Measurements from ENCODE around the gene CYB561.

Gene CYB561

DNA sequence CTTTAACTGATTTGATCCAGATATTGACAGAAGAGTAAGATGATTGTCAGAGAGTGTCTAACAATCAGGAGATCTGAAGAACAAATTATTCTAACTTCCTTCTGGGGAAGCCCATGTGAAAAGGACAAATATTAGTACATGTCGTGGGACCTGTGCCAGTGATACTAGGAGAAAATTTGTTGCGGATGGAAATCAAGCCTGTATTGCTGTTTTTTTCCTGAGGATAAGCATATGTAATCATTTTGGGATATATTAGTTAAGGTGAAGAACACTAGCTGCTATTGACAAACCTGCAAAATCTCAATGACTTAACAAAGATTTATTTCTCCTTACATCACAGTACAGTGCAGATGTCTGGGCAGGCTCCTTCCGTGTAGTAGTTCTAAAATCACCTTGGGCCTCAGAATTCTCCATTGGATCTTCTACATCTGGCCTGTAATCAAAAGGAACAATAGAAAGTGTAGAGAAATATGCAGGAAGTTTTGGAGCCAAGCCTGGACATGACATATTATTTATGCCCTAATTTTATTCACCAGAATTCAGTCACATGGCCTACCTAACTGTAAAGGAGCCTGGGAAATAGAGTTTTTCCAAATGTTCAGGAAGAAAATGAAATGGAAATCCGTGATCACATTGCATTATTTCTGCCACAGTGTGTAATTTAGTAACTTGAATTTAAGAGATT, 58.3 kb downstream of the CYB561 start:
- no peaks in the 10 kb centered on the region for H3K9me3 ChIP-seq (ENCODE audit: control insufficient read depth, insufficient read depth, low read length)
- H3K4me1 ChIP-seq (ENCODE audit: control insufficient read depth, insufficient read depth, low read length) = no peaks in the 10 kb centered on the region
- H3K4me3 ChIP-seq (ENCODE audit: low read length) = no peak overlapping the region
- WGBS (ENCODE audit: insufficient coverage, insufficient read length) = no CpG with 5 or more reads among the region's 4 CpGs
- no peak overlapping the region for H3K27ac ChIP-seq (ENCODE audit: low read length)
- H3K27me3 ChIP-seq (ENCODE audit: control insufficient read depth, insufficient read depth, low read length) = no peaks in the 10 kb centered on the region
- DNase-seq (ENCODE audit: low read depth, low spot score) = no peak
- no peaks in the 10 kb centered on the region for H3K36me3 ChIP-seq (ENCODE audit: control insufficient read depth, insufficient read depth, low read length)

DNA sequence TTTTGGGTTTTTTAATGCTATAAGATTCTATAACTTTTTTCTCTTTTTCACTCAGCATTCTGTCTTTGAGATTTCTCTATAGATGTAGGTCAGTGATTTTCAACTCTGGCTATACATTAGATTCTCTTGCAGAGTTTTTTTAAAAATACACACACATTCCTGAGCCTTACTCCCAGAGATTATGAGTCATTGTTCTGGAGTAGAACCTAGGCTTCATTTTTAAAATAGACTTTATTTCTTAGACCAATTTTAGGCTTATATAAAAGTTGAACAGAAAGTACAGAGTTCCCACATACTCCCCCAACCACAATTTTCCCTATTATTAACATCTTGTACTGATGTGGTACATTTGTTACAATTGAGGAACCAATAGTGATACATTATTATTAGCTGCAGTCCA, 63.3 kb downstream of the CYB561 start:
- H3K27ac ChIP-seq (ENCODE audit: low read length) = no peak overlapping the region
- no peak for DNase-seq (ENCODE audit: low read depth, low spot score)
- no peaks in the 10 kb centered on the region for H3K27me3 ChIP-seq (ENCODE audit: control insufficient read depth, insufficient read depth, low read length)
- no peaks in the 10 kb centered on the region for H3K9me3 ChIP-seq (ENCODE audit: control insufficient read depth, insufficient read depth, low read length)
- H3K4me3 ChIP-seq (ENCODE audit: low read length) = no peak overlapping the region
- H3K4me1 ChIP-seq (ENCODE audit: control insufficient read depth, insufficient read depth, low read length) = no peaks in the 10 kb centered on the region
- H3K36me3 ChIP-seq (ENCODE audit: control insufficient read depth, insufficient read depth, low read length) = no peaks in the 10 kb centered on the region

Measured in iPS DF 6.9 (cell line).